ENCODE results near the gene ASAP2. TPM values are rescaled to one million over a fixed set of nuclear protein-coding genes. Genes with fewer than 3 reads are reported as not detected.

ASAP2 gene
- polyA plus RNA-seq, 2 donors: 4.0 to 5.3 TPM

GRCh38 chr2:9423922-9424272 lies 217.3 kb downstream of the ASAP2 start:
- peak overlapping the region; percentile 95 to 96 for H3K27ac ChIP-seq (ENCODE audit: low read depth in 2 of 2, low read length in 1 of 2)
- WGBS, 2 donors: 0 to 1% methylated on average over 21 of the region's 21 CpGs

DNA sequence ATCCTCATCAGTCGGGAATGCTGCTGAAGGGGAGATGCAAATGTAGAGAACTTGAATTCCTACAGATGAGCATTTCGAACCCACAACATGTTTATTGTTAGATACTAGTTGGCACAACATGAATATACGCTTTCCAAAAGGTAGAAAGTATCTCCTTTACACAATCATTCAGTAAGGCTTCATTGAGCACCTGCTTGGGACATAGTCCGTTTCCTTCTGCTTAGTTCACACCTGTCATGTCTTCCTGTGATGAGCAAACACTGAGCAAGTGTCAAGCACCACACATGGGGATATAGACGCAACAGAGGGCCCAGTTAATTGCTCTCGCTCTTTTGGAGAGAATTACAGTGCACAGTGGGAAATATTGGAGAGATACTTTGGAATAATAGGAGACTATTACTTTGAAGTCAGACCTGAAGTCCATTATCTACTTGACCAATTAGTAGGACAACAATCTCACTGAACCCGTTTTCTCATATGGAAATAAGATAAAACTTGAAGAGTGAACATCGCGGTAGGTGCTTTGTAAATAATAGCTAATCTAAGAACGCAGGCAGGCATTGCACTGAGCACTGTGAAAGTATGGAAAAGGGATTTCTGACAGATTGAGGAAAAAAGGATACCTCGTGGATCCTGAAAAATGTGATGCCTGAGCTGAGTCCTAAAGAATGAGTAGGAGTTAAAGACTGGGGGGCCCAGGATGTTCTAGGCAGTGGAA lies 218.0 kb downstream of the ASAP2 start:
- Histone ChIP-seq H3K4me1 (ENCODE audit: control insufficient read depth in 2 of 2, insufficient read depth in 2 of 2, low read length in 1 of 2) (peaks cover 3 to 9% of the 10 kb centered on the region in 2 donors), H3K27me3 (ENCODE audit: control insufficient read depth in 1 of 2, insufficient read depth in 2 of 2, low read length in 2 of 2) (no peaks in the 10 kb centered on the region), H3K36me3 (ENCODE audit: control insufficient read depth in 2 of 2, insufficient read depth in 2 of 2, low read length in 1 of 2) (no peaks in the 10 kb centered on the region), H3K9me3 (ENCODE audit: control insufficient read depth in 2 of 2, insufficient read depth in 1 of 2, low read depth in 1 of 2, low read length in 1 of 2) (no peaks in the 10 kb centered on the region), H3K27ac (ENCODE audit: low read depth in 2 of 2, low read length in 1 of 2) (no peak overlapping the region), H3K4me3 (ENCODE audit: low read depth in 1 of 2, low read length in 2 of 2) (peak overlapping the region; percentile 87 to 99)
- 57 to 66% methylated on average over 11 of the region's 11 CpGs for WGBS, 2 donors

More at GRCh38 chr2:9423922-9424272, 217.3 kb downstream of the ASAP2 start:
- Histone ChIP-seq H3K36me3 (ENCODE audit: control insufficient read depth in 2 of 2, insufficient read depth in 2 of 2, low read length in 1 of 2) (no peaks in the 10 kb centered on the region), H3K4me3 (ENCODE audit: low read depth in 1 of 2, low read length in 2 of 2) (peak overlapping the region; percentile 87 to 99), H3K27me3 (ENCODE audit: control insufficient read depth in 1 of 2, insufficient read depth in 2 of 2, low read length in 2 of 2) (no peaks in the 10 kb centered on the region), H3K9me3 (ENCODE audit: control insufficient read depth in 2 of 2, insufficient read depth in 1 of 2, low read depth in 1 of 2, low read length in 1 of 2) (no peaks in the 10 kb centered on the region), H3K4me1 (ENCODE audit: control insufficient read depth in 2 of 2, insufficient read depth in 2 of 2, low read length in 1 of 2) (peaks cover 3 to 9% of the 10 kb centered on the region in 2 donors)

DNA sequence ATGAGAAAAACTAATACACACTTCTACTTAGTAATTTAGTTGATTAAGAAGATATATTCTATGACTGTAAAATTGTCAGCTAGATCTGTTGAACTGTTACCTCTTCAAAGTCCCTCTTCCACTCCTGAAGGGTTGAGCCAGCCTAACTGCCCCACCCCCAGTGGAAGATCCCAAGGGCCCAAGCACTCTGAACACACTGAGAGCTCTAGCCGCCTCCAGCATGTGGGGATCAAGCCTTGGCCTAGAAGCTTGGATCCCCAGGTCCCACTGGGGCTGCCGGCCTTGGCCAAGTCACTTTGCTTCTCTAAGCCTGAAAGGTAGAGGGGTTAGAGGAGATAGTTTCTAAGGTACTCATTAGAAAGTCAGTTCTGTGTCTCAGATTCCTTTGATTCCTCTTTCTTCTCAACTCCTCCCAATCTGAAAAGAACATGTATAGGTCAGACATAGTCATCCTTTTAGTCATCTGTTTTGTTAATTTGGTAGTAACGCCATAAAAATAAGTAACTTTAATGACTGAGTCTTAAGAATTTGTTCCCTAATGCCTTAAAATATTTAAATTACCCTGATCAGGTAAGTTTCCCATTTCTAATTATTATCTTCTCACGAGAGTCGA lies 222.5 kb downstream of the ASAP2 start:
- no peak overlapping the region for H3K4me3 ChIP-seq (ENCODE audit: low read depth in 1 of 2, low read length in 2 of 2)
- H3K36me3 ChIP-seq (ENCODE audit: control insufficient read depth in 2 of 2, insufficient read depth in 2 of 2, low read length in 1 of 2): peaks cover 3 to 4% of the 10 kb centered on the region in 2 donors
- WGBS, 2 donors: 77 to 86% methylated on average over 5 of the region's 5 CpGs

GRCh38 chr2:9430316-9431293 lies 224.0 kb downstream of the ASAP2 start:
- Histone ChIP-seq H3K27me3 (ENCODE audit: control insufficient read depth in 1 of 2, insufficient read depth in 2 of 2, low read length in 2 of 2) (no peaks in the 10 kb centered on the region), H3K9me3 (ENCODE audit: control insufficient read depth in 2 of 2, insufficient read depth in 1 of 2, low read depth in 1 of 2, low read length in 1 of 2) (no peaks in the 10 kb centered on the region), H3K36me3 (ENCODE audit: control insufficient read depth in 2 of 2, insufficient read depth in 2 of 2, low read length in 1 of 2) (peaks cover 3 to 8% of the 10 kb centered on the region in 2 donors), H3K4me1 (ENCODE audit: control insufficient read depth in 2 of 2, insufficient read depth in 2 of 2, low read length in 1 of 2) (no peaks in the 10 kb centered on the region), H3K27ac (ENCODE audit: low read depth in 2 of 2, low read length in 1 of 2) (no peak overlapping the region), H3K4me3 (ENCODE audit: low read depth in 1 of 2, low read length in 2 of 2) (no peak overlapping the region)
- 65 to 70% methylated on average over 2 of the region's 2 CpGs for WGBS, 2 donors

More for the DNA sequence above, 222.5 kb downstream of the ASAP2 start:
- Histone ChIP-seq H3K9me3 (ENCODE audit: control insufficient read depth in 2 of 2, insufficient read depth in 1 of 2, low read depth in 1 of 2, low read length in 1 of 2) (no peaks in the 10 kb centered on the region), H3K4me1 (ENCODE audit: control insufficient read depth in 2 of 2, insufficient read depth in 2 of 2, low read length in 1 of 2) (no peaks in the 10 kb centered on the region), H3K27ac (ENCODE audit: low read depth in 2 of 2, low read length in 1 of 2) (no peak overlapping the region), H3K27me3 (ENCODE audit: control insufficient read depth in 1 of 2, insufficient read depth in 2 of 2, low read length in 2 of 2) (no peaks in the 10 kb centered on the region)

DNA sequence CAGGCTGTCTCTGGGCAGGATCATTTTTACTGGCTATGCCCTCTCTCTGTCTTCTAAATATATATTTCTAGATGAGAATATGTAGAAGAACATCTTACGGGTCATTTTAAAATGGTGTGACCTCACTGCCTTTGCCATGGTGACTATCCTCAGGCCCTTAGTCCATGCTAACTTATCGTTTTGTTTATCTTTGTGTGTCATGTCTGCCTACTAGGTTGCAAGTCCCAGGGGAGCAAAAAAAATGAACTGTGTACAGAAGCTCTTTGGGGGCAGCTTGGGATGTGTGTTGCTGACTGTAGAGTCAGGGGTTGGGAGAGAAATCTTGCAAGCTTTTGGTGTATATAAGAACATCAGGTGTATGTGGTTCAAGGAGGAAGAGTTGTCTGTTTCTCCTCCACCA lies 227.9 kb downstream of the ASAP2 start:
- Histone ChIP-seq H3K27ac (ENCODE audit: low read depth in 2 of 2, low read length in 1 of 2) (no peak overlapping the region), H3K27me3 (ENCODE audit: control insufficient read depth in 1 of 2, insufficient read depth in 2 of 2, low read length in 2 of 2) (no peaks in the 10 kb centered on the region), H3K4me1 (ENCODE audit: control insufficient read depth in 2 of 2, insufficient read depth in 2 of 2, low read length in 1 of 2) (peaks cover 0 to 2% of the 10 kb centered on the region in 2 donors), H3K36me3 (ENCODE audit: control insufficient read depth in 2 of 2, insufficient read depth in 2 of 2, low read length in 1 of 2) (peaks cover 8 to 11% of the 10 kb centered on the region in 2 donors), H3K4me3 (ENCODE audit: low read depth in 1 of 2, low read length in 2 of 2) (no peak overlapping the region), H3K9me3 (ENCODE audit: control insufficient read depth in 2 of 2, insufficient read depth in 1 of 2, low read depth in 1 of 2, low read length in 1 of 2) (no peaks in the 10 kb centered on the region)
- 83% methylated on average over 2 of the region's 2 CpGs for WGBS, 2 donors

DNA sequence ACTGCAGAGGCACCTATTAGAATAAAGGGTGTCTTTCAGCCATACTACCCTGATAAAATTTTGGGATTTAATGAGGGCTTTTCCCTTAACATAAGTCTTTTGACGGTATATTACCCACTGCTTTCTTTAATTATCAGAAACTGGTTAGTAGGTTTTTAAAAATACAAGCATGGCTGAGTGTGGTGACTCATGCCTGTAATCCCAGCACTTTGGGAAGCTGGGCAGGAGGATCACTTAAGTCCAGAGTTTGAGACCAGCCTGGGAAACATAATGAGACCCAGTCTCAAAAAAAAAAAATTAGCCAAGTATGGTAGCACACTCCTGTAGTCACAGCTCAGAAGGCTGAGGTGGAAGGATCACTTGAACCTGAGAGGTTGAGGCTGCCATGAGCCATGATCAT lies 232.9 kb downstream of the ASAP2 start:
- Histone ChIP-seq H3K27me3 (ENCODE audit: control insufficient read depth in 1 of 2, insufficient read depth in 2 of 2, low read length in 2 of 2) (no peaks in the 10 kb centered on the region), H3K36me3 (ENCODE audit: control insufficient read depth in 2 of 2, insufficient read depth in 2 of 2, low read length in 1 of 2) (peaks cover 6 to 7% of the 10 kb centered on the region in 2 donors), H3K4me3 (ENCODE audit: low read depth in 1 of 2, low read length in 2 of 2) (no peak overlapping the region), H3K4me1 (ENCODE audit: control insufficient read depth in 2 of 2, insufficient read depth in 2 of 2, low read length in 1 of 2) (peaks cover 0 to 2% of the 10 kb centered on the region in 2 donors), H3K9me3 (ENCODE audit: control insufficient read depth in 2 of 2, insufficient read depth in 1 of 2, low read depth in 1 of 2, low read length in 1 of 2) (no peaks in the 10 kb centered on the region), H3K27ac (ENCODE audit: low read depth in 2 of 2, low read length in 1 of 2) (no peak overlapping the region)
- WGBS, 2 donors: 91 to 100% methylated on average over 1 of the region's 1 CpG

DNA sequence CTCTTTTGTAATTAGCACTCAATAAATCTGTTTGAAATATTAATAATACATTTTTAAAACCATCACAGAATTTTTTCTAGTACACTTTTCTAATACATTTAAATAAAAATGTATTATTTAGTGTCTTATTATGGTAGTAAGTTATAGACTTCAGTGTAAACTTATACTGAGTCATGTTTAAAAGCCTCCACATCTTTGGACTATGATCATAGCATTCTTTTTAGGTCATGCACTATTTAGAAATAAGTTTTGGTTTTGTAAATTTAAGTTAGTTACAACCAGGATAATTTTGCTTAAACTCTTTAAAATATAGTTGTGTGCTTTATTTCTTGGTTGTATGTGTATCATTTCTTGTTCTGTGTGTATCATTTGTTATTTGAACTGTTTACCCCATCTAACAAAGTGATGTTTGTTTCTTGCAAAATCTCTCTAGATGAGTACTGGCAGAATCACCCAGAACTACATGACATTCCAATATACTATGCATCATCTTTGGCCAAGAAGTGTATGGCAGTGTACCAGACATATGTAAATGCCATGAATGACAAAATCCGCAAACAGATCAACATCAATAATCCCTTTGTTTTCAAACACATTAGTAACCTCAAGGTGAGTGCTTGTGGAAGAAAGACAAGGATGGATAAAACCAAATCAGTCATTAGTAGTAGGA lies 233.6 kb downstream of the ASAP2 start:
- Histone ChIP-seq H3K36me3 (ENCODE audit: control insufficient read depth in 2 of 2, insufficient read depth in 2 of 2, low read length in 1 of 2) (peaks cover 3 to 7% of the 10 kb centered on the region in 2 donors), H3K4me1 (ENCODE audit: control insufficient read depth in 2 of 2, insufficient read depth in 2 of 2, low read length in 1 of 2) (peaks cover 0 to 2% of the 10 kb centered on the region in 2 donors), H3K4me3 (ENCODE audit: low read depth in 1 of 2, low read length in 2 of 2) (no peak overlapping the region), H3K27me3 (ENCODE audit: control insufficient read depth in 1 of 2, insufficient read depth in 2 of 2, low read length in 2 of 2) (no peaks in the 10 kb centered on the region), H3K9me3 (ENCODE audit: control insufficient read depth in 2 of 2, insufficient read depth in 1 of 2, low read depth in 1 of 2, low read length in 1 of 2) (no peaks in the 10 kb centered on the region), H3K27ac (ENCODE audit: low read depth in 2 of 2, low read length in 1 of 2) (no peak overlapping the region)
- 72 to 80% methylated on average over 1 of the region's 1 CpG for WGBS, 2 donors

GRCh38 chr2:9441556-9441955 lies 234.9 kb downstream of the ASAP2 start:
- H3K9me3 ChIP-seq (ENCODE audit: control insufficient read depth in 2 of 2, insufficient read depth in 1 of 2, low read depth in 1 of 2, low read length in 1 of 2): no peaks in the 10 kb centered on the region
- H3K36me3 ChIP-seq (ENCODE audit: control insufficient read depth in 2 of 2, insufficient read depth in 2 of 2, low read length in 1 of 2): peaks cover 3 to 12% of the 10 kb centered on the region in 2 donors
- H3K27ac ChIP-seq (ENCODE audit: low read depth in 2 of 2, low read length in 1 of 2): no peak overlapping the region
- no peak overlapping the region for H3K4me3 ChIP-seq (ENCODE audit: low read depth in 1 of 2, low read length in 2 of 2)
- WGBS, 2 donors: 43 to 55% methylated on average over 3 of the region's 3 CpGs
- peaks cover 0 to 2% of the 10 kb centered on the region in 2 donors for H3K4me1 ChIP-seq (ENCODE audit: control insufficient read depth in 2 of 2, insufficient read depth in 2 of 2, low read length in 1 of 2)
- H3K27me3 ChIP-seq (ENCODE audit: control insufficient read depth in 1 of 2, insufficient read depth in 2 of 2, low read length in 2 of 2): no peaks in the 10 kb centered on the region

GRCh38 chr2:9443526-9443925 lies 236.9 kb downstream of the ASAP2 start:
- peaks cover 0 to 8% of the 10 kb centered on the region in 2 donors for H3K36me3 ChIP-seq (ENCODE audit: control insufficient read depth in 2 of 2, insufficient read depth in 2 of 2, low read length in 1 of 2)
- H3K27me3 ChIP-seq (ENCODE audit: control insufficient read depth in 1 of 2, insufficient read depth in 2 of 2, low read length in 2 of 2): no peaks in the 10 kb centered on the region
- WGBS, 2 donors: 87 to 88% methylated on average over 5 of the region's 5 CpGs

More at GRCh38 chr2:9443526-9443925, 236.9 kb downstream of the ASAP2 start:
- H3K9me3 ChIP-seq (ENCODE audit: control insufficient read depth in 2 of 2, insufficient read depth in 1 of 2, low read depth in 1 of 2, low read length in 1 of 2): no peaks in the 10 kb centered on the region
- no peak overlapping the region for H3K4me3 ChIP-seq (ENCODE audit: low read depth in 1 of 2, low read length in 2 of 2)
- H3K4me1 ChIP-seq (ENCODE audit: control insufficient read depth in 2 of 2, insufficient read depth in 2 of 2, low read length in 1 of 2): no peaks in the 10 kb centered on the region
- H3K27ac ChIP-seq (ENCODE audit: low read depth in 2 of 2, low read length in 1 of 2): no peak overlapping the region
